ENCODE data around the gene KLHDC3. TPM values are rescaled to one million over a fixed set of nuclear protein-coding genes. Genes with fewer than 3 reads are reported as not detected.

Gene KLHDC3
- total and polyA plus RNA-seq, 2 of the 8 experiments (the other 6 are each of a cell fraction or from before 2014, with no cell fraction given): 181 to 203 TPM

- CTCF ChIA-PET (ENCODE audit: partially characterized antibody): interaction anchor here (0.6 to 2.9 kb wide), 6 partner anchors 10 to 337 kb away, joined by 3 to 9 read pairs (median 4); partner anchors contain the start of gene GNMT
- Histone ChIP-seq H2AK5ac (ENCODE audit: low read depth, low read length) (no peak overlapping the region), H4K91ac (replicated peaks; ENCODE audit: insufficient read length, low read length) (no peak overlapping the region), H3K27ac (ENCODE audit: low read depth, low read length) (no peak overlapping the region), H3K36me3 (ENCODE audit: control insufficient read depth in 2 of 4, insufficient read depth in 4 of 4, low read length in 3 of 4) (no peaks in the 10 kb centered on the region; a peak in 1 of 8 replicates), H4K8ac (ENCODE audit: extremely low read depth, insufficient read depth, low read length) (no peak overlapping the region), H3K14ac (ENCODE audit: insufficient read length) (no peak overlapping the region), H2BK12ac (ENCODE audit: low read depth, low read length) (no peak overlapping the region), H3K56ac (replicated peaks; ENCODE audit: insufficient read length, low read depth, low read length) (no peak overlapping the region), H3K4me2 (ENCODE audit: insufficient read depth in 1 of 2, low read depth in 2 of 2, low read length in 2 of 2) (no peak overlapping the region), H3K79me1 (ENCODE audit: low read depth, low read length) (no peaks in the 10 kb centered on the region; the same call in none of the 2 replicates), H3K4ac (replicated peaks; ENCODE audit: insufficient read length, low read depth, low read length) (no peak overlapping the region), H3K9ac (replicated peaks in 1 of 4; ENCODE audit: extremely low read depth in 1 of 4, low read depth in 3 of 4, low read length in 3 of 4) (no peak overlapping the region), H2BK20ac (ENCODE audit: low read length) (no peak overlapping the region), H3K18ac (ENCODE audit: extremely low read depth, low read length) (no peak overlapping the region), H3K9me3 (ENCODE audit: insufficient read depth in 2 of 2, low read depth in 1 of 2, low read length in 1 of 2) (no peaks in the 10 kb centered on the region), H3K23me2 (ENCODE audit: low read depth, low read length) (peaks cover 7% of the 10 kb centered on the region; the same call in 1 of the 2 replicates), H2BK15ac (ENCODE audit: low read length) (no peak overlapping the region), H3K4me3 (ENCODE audit: extremely low read depth in 1 of 4, insufficient read depth in 2 of 4, low read depth in 3 of 4, low read length in 4 of 4) (no peak overlapping the region), H3K27me3 (replicated peaks in 1 of 4; ENCODE audit: control insufficient read depth in 3 of 4, extremely low read depth in 1 of 4, insufficient read depth in 3 of 4, low read length in 3 of 4) (no peaks in the 10 kb centered on the region), H4K5ac (ENCODE audit: insufficient read length, low read depth, low read length) (no peak overlapping the region), H3K4me1 (replicated peaks in 1 of 4; ENCODE audit: control insufficient read depth in 3 of 4, insufficient read depth in 4 of 4, low read length in 3 of 4) (peaks cover 2 to 8% (median 6%) of the 10 kb centered on the region in 4 experiments; a peak in 3 of 7 replicates), H2BK120ac (replicated peaks; ENCODE audit: low read depth, low read length) (no peak overlapping the region), H3K79me2 (ENCODE audit: control insufficient read depth in 1 of 2, insufficient read depth in 2 of 2, low read length in 2 of 2) (peaks cover 0 to 3% of the 10 kb centered on the region in 2 experiments; a peak in 1 of 4 replicates), H4K20me1 (replicated peaks in 1 of 2; ENCODE audit: control insufficient read depth in 1 of 2, insufficient read depth in 2 of 2, low read length in 2 of 2) (peaks cover 0 to 1% of the 10 kb centered on the region in 2 experiments), H3K23ac (ENCODE audit: insufficient read length) (no peak overlapping the region), H2AFZ (ENCODE audit: low read length) (no peak overlapping the region), H2BK5ac (ENCODE audit: low read depth, low read length) (no peak overlapping the region)
- 97% methylated on average over 5 of the region's 5 CpGs; no CpG with 5 or more reads in 1 of the 2 experiments for WGBS, 2 experiments (ENCODE audit: extremely low coverage in 1 of 2, insufficient coverage in 1 of 2, insufficient read length in 1 of 2, insufficient replicate concordance in 2 of 2, low coverage in 1 of 2, low lambda C conversion rate in 2 of 2, missing lambda C conversion rate in 1 of 2)
- TF ChIP-seq RAD21 (IDR thresholded peaks at IDR 0.05 in 1 of 2, conservative IDR thresholded peaks at IDR 0.05 in 1 of 2; ENCODE audit: low read depth in 2 of 2, low read length in 2 of 2): no peak
- no peak for TF ChIP-seq TBP (IDR thresholded peaks at IDR 0.05; ENCODE audit: low read depth, low read length)
- TF ChIP-seq MAFK (IDR thresholded peaks at IDR 0.05; ENCODE audit: low read depth, low read length): no peak
- TF ChIP-seq POLR2AphosphoS5 (IDR thresholded peaks at IDR 0.05; ENCODE audit: low read depth, low read length): no peak
- no peak for TF ChIP-seq ATF3 (IDR thresholded peaks at IDR 0.05; ENCODE audit: insufficient read depth, low read depth, low read length)
- TF ChIP-seq KDM5A (IDR thresholded peaks at IDR 0.05; ENCODE audit: low read length): no peak
- no peak for TF ChIP-seq USF2 (IDR thresholded peaks at IDR 0.05; ENCODE audit: low read length)
- no peak for TF ChIP-seq FOSL1 (IDR thresholded peaks at IDR 0.05; ENCODE audit: insufficient read depth, low read depth, low read length)
- DNase-seq (ENCODE audit: low read depth in 1 of 2, low spot score in 2 of 2): no peak
- POLR2A ChIA-PET (ENCODE audit: partially characterized antibody): interaction anchor here (0.8 to 5.9 kb wide), 5 partner anchors 9 to 195 kb away, joined by 3 to 29 read pairs (median 3); partner anchors contain the start of genes GNMT and PPP2R5D
- FAIRE-seq: no peak
Measured at GRCh38 chr6:42974919-42975505, 39.0 kb upstream of the KLHDC3 start.

All from H1 (cell line).